ENCODE data around the gene RNF114. TPM values are rescaled to one million over a fixed set of nuclear protein-coding genes. Genes with fewer than 3 reads are reported as not detected.

The RNF114 gene
- total RNA-seq, 1 experiment from 2014 or later, result 90.0 TPM

DNA sequence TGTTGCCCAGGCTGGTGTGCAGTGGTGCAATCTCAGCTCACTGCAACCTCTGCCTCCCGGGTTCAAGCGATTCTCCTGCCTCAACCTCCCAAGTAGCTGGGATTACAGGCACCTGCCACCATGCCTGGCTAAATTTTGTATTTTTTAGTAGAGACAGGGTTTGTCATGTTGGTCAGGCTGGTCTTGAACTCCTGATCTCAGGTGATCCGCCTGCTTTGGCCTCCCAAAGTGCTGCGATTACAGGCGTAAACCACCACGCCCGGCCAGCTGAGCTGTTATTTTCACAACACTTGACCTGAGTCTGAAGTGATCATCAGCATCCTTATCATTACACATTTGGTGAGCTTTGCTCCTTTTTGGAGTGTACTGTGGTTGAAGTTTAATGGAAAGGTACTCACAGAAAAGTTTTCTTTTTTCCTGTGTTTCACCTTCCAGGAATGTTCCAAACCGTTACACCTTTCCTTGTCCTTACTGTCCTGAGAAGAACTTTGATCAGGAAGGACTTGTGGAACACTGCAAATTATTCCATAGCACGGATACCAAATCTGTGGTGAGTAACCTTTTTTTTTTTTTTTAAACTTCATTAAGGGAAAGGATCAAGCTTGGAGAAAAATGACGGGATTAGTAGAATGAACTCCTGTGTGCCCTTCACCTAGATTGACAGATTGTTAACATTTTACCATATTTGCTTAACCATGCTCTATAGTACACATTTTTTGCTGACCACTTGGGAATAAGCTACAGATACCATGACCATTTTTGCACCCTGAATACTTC, 9.7 kb downstream of the RNF114 start:
- ChIA-PET POLR2A (ENCODE audit: low non-redundant PET) (no interaction called here), CTCF (no interaction called here)

GRCh38 chr20:49948178-49948577, 12.0 kb downstream of the RNF114 start:
- POLR2A ChIA-PET (ENCODE audit: low non-redundant PET), result no interaction called here
- Histone ChIP-seq H3K27ac (ENCODE audit: low read depth, low read length, poor library complexity, severe bottlenecking) (no peak overlapping the region), H3K36me3 (ENCODE audit: insufficient read depth, low read length, poor library complexity, severe bottlenecking) (peaks cover 71% of the 10 kb centered on the region), H3K9me3 (ENCODE audit: low read depth, low read length, poor library complexity, severe bottlenecking) (no peaks in the 10 kb centered on the region), H3K4me3 (ENCODE audit: low read depth, low read length, poor library complexity, severe bottlenecking) (no peak overlapping the region), H3K4me1 (ENCODE audit: insufficient read depth, low read length, poor library complexity, severe bottlenecking) (no peaks in the 10 kb centered on the region), H3K27me3 (replicated peaks; ENCODE audit: insufficient read depth, low read depth, low read length, poor library complexity) (no peaks in the 10 kb centered on the region)
- no TSS peak for BruUV-seq (replicated peaks)
- CTCF ChIA-PET, result no interaction called here
- TF ChIP-seq EZH2 (IDR thresholded peaks at IDR 0.05; ENCODE audit: borderline replicate concordance, low read depth, low read length, poor library complexity, severe bottlenecking), result no peak
- TF ChIP-seq CTCF (conservative IDR thresholded peaks at IDR 0.05; ENCODE audit: low read depth, low read length), result no peak
- no peak for DNase-seq (ENCODE audit: low spot score)
- intact Hi-C loops (cut with micrococcal nuclease; ENCODE audit: unreplicated experiment), result no loop called here

More for the DNA sequence above, 9.7 kb downstream of the RNF114 start:
- Histone ChIP-seq H3K4me1 (ENCODE audit: insufficient read depth, low read length, poor library complexity, severe bottlenecking) (no peaks in the 10 kb centered on the region), H3K9me3 (ENCODE audit: low read depth, low read length, poor library complexity, severe bottlenecking) (no peaks in the 10 kb centered on the region), H3K27me3 (replicated peaks; ENCODE audit: insufficient read depth, low read depth, low read length, poor library complexity) (no peaks in the 10 kb centered on the region), H3K27ac (ENCODE audit: low read depth, low read length, poor library complexity, severe bottlenecking) (no peak overlapping the region), H3K4me3 (ENCODE audit: low read depth, low read length, poor library complexity, severe bottlenecking) (no peak overlapping the region), H3K36me3 (ENCODE audit: insufficient read depth, low read length, poor library complexity, severe bottlenecking) (peaks cover 71% of the 10 kb centered on the region)
- TF ChIP-seq CTCF (conservative IDR thresholded peaks at IDR 0.05; ENCODE audit: low read depth, low read length) (no peak), EZH2 (IDR thresholded peaks at IDR 0.05; ENCODE audit: borderline replicate concordance, low read depth, low read length, poor library complexity, severe bottlenecking) (no peak)
- no peak for DNase-seq (ENCODE audit: low spot score)
- no TSS peak for BruUV-seq (replicated peaks)
- intact Hi-C loops (cut with micrococcal nuclease; ENCODE audit: unreplicated experiment), result no loop called here

DNA sequence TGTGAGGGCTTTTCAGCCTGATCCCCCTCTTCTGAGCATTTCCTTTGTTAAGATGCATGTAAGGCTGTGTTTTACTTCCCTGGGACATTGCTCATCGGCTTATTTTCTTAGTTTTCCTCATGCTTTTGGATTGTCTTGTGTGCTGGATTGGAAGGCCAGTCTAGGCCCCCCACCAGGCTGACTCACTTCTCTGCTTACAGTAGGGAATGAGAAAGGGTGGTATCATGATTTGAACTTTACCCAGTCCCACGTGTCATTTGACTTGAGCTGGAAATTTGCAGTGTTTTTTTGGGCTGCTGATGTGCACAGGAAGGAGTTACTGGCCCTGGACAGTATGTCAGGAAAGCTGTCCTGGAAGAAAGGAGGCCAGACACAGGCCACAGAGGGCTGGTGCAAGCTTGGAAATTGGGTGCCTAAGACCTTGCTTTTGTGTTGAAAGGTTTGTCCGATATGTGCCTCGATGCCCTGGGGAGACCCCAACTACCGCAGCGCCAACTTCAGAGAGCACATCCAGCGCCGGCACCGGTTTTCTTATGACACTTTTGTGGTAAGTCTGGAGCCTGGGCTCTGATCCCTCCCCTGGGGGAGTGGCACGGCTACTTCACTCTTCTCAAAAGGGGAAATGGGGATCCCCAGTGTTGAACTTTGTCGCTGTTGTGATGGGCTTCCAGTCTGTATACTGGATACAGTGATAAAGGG, 12.8 kb downstream of the RNF114 start:
- H3K4me1 ChIP-seq (ENCODE audit: insufficient read depth, low read length, poor library complexity, severe bottlenecking), result no peaks in the 10 kb centered on the region
- H3K4me3 ChIP-seq (ENCODE audit: low read depth, low read length, poor library complexity, severe bottlenecking), result no peak overlapping the region
- no peaks in the 10 kb centered on the region for H3K27me3 ChIP-seq (replicated peaks; ENCODE audit: insufficient read depth, low read depth, low read length, poor library complexity)
- H3K36me3 ChIP-seq (ENCODE audit: insufficient read depth, low read length, poor library complexity, severe bottlenecking), result peaks cover 77% of the 10 kb centered on the region
- ChIA-PET POLR2A (ENCODE audit: low non-redundant PET) (no interaction called here), CTCF (no interaction called here)
- intact Hi-C loops (cut with micrococcal nuclease; ENCODE audit: unreplicated experiment), result no loop called here
- DNase-seq (ENCODE audit: low spot score), result peak; percentile 21
- TF ChIP-seq CTCF (conservative IDR thresholded peaks at IDR 0.05; ENCODE audit: low read depth, low read length) (no peak), EZH2 (IDR thresholded peaks at IDR 0.05; ENCODE audit: borderline replicate concordance, low read depth, low read length, poor library complexity, severe bottlenecking) (no peak)
- H3K9me3 ChIP-seq (ENCODE audit: low read depth, low read length, poor library complexity, severe bottlenecking), result no peaks in the 10 kb centered on the region
- H3K27ac ChIP-seq (ENCODE audit: low read depth, low read length, poor library complexity, severe bottlenecking), result no peak overlapping the region
- no TSS peak for BruUV-seq (replicated peaks)
